GM12878 (cell line): ENCODE measurements around the gene AOPEP. TPM values are rescaled to one million over a fixed set of nuclear protein-coding genes. Genes with fewer than 3 reads are reported as not detected.

Experiments
- ATAC-seq: fragments of 200-7000 bp; cut with Tn5 transposase; 3 replicates; pipeline ENCODE4 v1.9.1; 2020; ENCODE audit warnings: mild to moderate bottlenecking, moderate library complexity
- BruUV-seq: library from RNA; stranded (reverse); fragments of 400-500 nt; replicated peaks from 2 replicates; lab custom pipeline; 2021; lab: Mats Ljungman, UMichigan
- CTCF ChIA-PET: fragments of 300-600 bp; sonication (Branson Sonifier 250); formaldehyde crosslinking; extraction: SDS; loops from one replicate; lab custom pipeline; 2021; ENCODE audit warnings: inconsistent platforms; lab: Yijun Ruan, JAX
- POLR2A ChIA-PET: fragments of 350-600 bp; formaldehyde crosslinking; extraction: SDS; loops from one replicate; lab custom pipeline; 2021; ENCODE audit warnings: inconsistent platforms; lab: Charles Lee
- RAD21 ChIA-PET: fragments of 300-600 bp; sonication (Branson Sonifier 250); formaldehyde crosslinking; loops from one replicate; lab custom pipeline; 2023; ENCODE audit warnings: antibody characterized with exemption; ENCODE audit not compliant: unreplicated experiment; lab: Charles Lee
- SMC1A ChIA-PET: fragments of 300-600 bp; sonication (Branson Sonifier 250); formaldehyde crosslinking; loops from one replicate; lab custom pipeline; 2023; ENCODE audit not compliant: unreplicated experiment, uncharacterized antibody; lab: Charles Lee
- DNase-seq: peaks from one replicate; pipeline ENCODE4 v3.0.0-alpha.2; 2011; ENCODE audit warnings: low read depth, low spot score
- FAIRE-seq: peaks from 3 replicates; lab custom pipeline; 2011; peaks lifted over from hg19 to GRCh38; lab: Jason Lieb, UNC
- H2AFZ ChIP-seq: 2 replicates; pipeline ENCODE4 v1.6.0; 2011; ENCODE audit warnings: low read depth, low read length, control low read depth; ENCODE audit not compliant: control insufficient read depth
- H3K27ac ChIP-seq: 2 replicates; pipeline ENCODE4 v1.5.1; 2011; ENCODE audit warnings: control low read depth; ENCODE audit not compliant: control insufficient read depth, insufficient read depth
- H3K27me3 ChIP-seq, 2 experiments: replicated peaks in 1 of 2; 2 replicates each; pipeline versions ENCODE4 v1.6.0 to v1.6.1; 2011; ENCODE audit warnings: low read length in 1 of 2; ENCODE audit not compliant: control insufficient read depth in 2 of 2, insufficient read depth in 2 of 2
- H3K36me3 ChIP-seq, 2 experiments: 2 replicates each; pipeline ENCODE4 v1.5.1; 2011; ENCODE audit warnings: low read length in 1 of 2; ENCODE audit not compliant: control insufficient read depth in 2 of 2, insufficient read depth in 2 of 2
- H3K4me1 ChIP-seq: 2 replicates; pipeline ENCODE4 v1.6.1; 2011; ENCODE audit warnings: mild to moderate bottlenecking, low read length, moderate library complexity, mixed read lengths; ENCODE audit not compliant: control insufficient read depth, insufficient read depth
- H3K4me2 ChIP-seq: 2 replicates; pipeline ENCODE4 v1.6.0; 2011; ENCODE audit warnings: control low read depth; ENCODE audit not compliant: control insufficient read depth, insufficient read depth
- H3K4me3 ChIP-seq: fragments of 200-600 bp; sonication (generic); 2 replicates; pipeline ENCODE4 v1.5.1; 2016
- H3K79me2 ChIP-seq: 2 replicates; pipeline ENCODE4 v1.6.0; 2011; ENCODE audit warnings: low read length; ENCODE audit not compliant: control insufficient read depth, insufficient read depth
- H3K9ac ChIP-seq: 2 replicates; pipeline ENCODE4 v1.8.0; 2011; ENCODE audit warnings: low read length, control low read depth, mixed read lengths; ENCODE audit not compliant: control insufficient read depth, insufficient read depth
- H3K9me3 ChIP-seq: replicated peaks from 3 replicates; pipeline ENCODE4 v1.5.1; 2011; ENCODE audit warnings: mild to moderate bottlenecking, low read length; ENCODE audit not compliant: control insufficient read depth, insufficient read depth
- H4K20me1 ChIP-seq: 2 replicates; pipeline ENCODE4 v1.6.0; 2011; ENCODE audit not compliant: control insufficient read depth, insufficient read depth
- HDAC6 ChIP-seq: fragments of 200-600 bp; sonication (generic); IDR thresholded peaks from one replicate; pipeline ENCODE4 v1.8.0; 2017; ENCODE audit warnings: antibody characterized with exemption; ENCODE audit not compliant: unreplicated experiment
- NBN ChIP-seq: fragments of 450-650 bp; IDR thresholded peaks from 2 replicates; pipeline ENCODE4 v1.6.1; 2016
- NFIC ChIP-seq: IDR thresholded peaks from 2 replicates; pipeline ENCODE4 v1.6.1; 2012; ENCODE audit warnings: low read depth, mild to moderate bottlenecking, inconsistent platforms, low read length, moderate library complexity
- NR2C2 ChIP-seq: IDR thresholded peaks from 2 replicates; pipeline ENCODE4 v1.6.1; 2011; ENCODE audit warnings: borderline replicate concordance, low read depth; ENCODE audit not compliant: control insufficient read depth, insufficient read length
- TAF1 ChIP-seq: IDR thresholded peaks from 2 replicates; pipeline ENCODE4 v1.6.1; 2011; ENCODE audit warnings: mild to moderate bottlenecking, low read depth, low read length, borderline replicate concordance
- TCF3 ChIP-seq: IDR thresholded peaks from 2 replicates; pipeline ENCODE4 v1.6.1; 2012; ENCODE audit warnings: low read depth, mild to moderate bottlenecking, low read length, borderline replicate concordance; ENCODE audit not compliant: insufficient read depth
- ZBED1 ChIP-seq: IDR thresholded peaks from 2 replicates; pipeline ENCODE4 v1.6.1; 2016; ENCODE audit warnings: borderline replicate concordance
- WGBS: methylation state at CpG from one replicate; pipeline ENCODE4 v1.1.6; 2016; ENCODE audit warnings: low lambda C conversion rate; ENCODE audit not compliant: insufficient replicate concordance, insufficient coverage; ENCODE audit errors: missing lambda C conversion rate; 5-methylcytosine and 5-hydroxymethylcytosine counted together
- in situ Hi-C: fragments of 300-500 bp; cut with MboI; formaldehyde crosslinking; loops from 9 replicates; pipeline ENCODE4 v1.14.3; 2018; ENCODE audit warnings: mixed read lengths
- intact Hi-C: fragments of 100-400 bp; cut with micrococcal nuclease; formaldehyde crosslinking; loops from one replicate; pipeline ENCODE4 v1.14.2; 2022; ENCODE audit not compliant: unreplicated experiment
- polyA plus RNA-seq, 11 experiments: library from polyadenylated mRNA; depleted of rRNA in 4 of 11; unstranded in 6 of 11; stranded (reverse) in 5 of 11; fragments of >200 nt; fragmentation: Nextera tagmentation in 4 of 11; fragmentation: Illumina TruSeq in 1 of 11; extraction: Ambion mirVana in 4 of 11; extraction: Trizol in 1 of 11; gene quantifications; 1 replicate in 1 of 11; 2 replicates in 10 of 11; pipeline versions ENCODE4 v1.2.1 to v1.2.3, GENCODE V29; 2011 to 2016; ENCODE audit warnings: inconsistent platforms in 2 of 11, missing spikeins in 2 of 11, low read depth in 1 of 11
- total RNA-seq, 4 experiments: library from RNA; depleted of rRNA in 3 of 4; stranded (reverse); fragments of >200 nt in 3 of 4; fragmentation: Illumina TruSeq in 1 of 4; extraction: Trizol in 1 of 4; gene quantifications; 2 replicates each; pipeline versions ENCODE4 v1.2.1 to v1.2.3, GENCODE V29; 2013 to 2021
- TF ChIP-seq, protein P1 (sequence below): fragments of 450-650 bp; IDR thresholded peaks from 2 replicates; pipeline ENCODE4 v1.6.1; 2017; ENCODE audit warnings: antibody characterized with exemption, mild to moderate bottlenecking, moderate library complexity

The AOPEP gene
- total and polyA plus RNA-seq, 10 of the 15 experiments (the other 5 are each of a cell fraction or from before 2014, with no cell fraction given) = 2.3 to 16.9 (median 10.1) TPM

DNA sequence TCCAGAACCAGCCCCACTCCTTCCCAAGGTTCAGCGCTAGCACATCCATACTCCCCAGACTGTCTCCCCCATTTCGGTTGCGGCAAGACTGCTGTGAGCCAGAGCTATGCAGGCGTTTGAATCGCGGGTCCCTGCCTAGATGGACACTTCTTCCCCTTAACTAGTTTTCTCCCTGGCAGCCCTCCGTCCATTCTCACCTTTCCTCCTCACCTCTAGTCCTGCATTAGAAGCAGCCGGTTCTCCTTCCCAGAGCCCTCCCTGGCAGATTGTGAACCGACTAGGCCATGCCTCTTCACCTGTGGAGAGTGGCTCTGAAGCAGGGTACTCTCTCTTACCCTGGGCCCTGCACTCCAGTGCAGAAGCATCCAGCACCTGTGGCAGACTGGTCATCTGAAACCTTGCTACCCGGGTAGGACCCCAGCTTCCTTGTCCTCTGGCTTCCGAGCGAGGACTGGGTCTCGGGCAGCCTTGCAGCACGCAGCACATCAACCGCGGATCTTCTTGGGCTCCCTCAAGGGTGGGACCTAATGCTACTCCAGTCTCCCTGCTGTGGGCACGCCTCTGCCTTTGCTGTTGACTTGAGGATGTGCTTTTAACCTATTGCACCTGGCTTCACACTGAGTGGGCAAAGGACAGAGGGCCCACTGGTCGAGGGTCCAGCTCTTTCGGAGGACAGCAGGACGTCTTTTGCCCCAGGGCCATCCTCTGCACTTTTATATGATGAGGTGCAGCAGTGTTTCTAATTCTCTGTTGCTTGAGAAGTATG is 183.6 kb downstream of the AOPEP start:
- Histone ChIP-seq H3K27ac (no peak overlapping the region), H3K4me1 (no peaks in the 10 kb centered on the region), H2AFZ (no peak overlapping the region), H4K20me1 (no peaks in the 10 kb centered on the region), H3K9me3 (no peaks in the 10 kb centered on the region), H3K79me2 (no peaks in the 10 kb centered on the region), H3K27me3 (no peaks in the 10 kb centered on the region), H3K4me2 (no peak overlapping the region), H3K36me3 (no peaks in the 10 kb centered on the region), H3K4me3 (no peak overlapping the region), H3K9ac (no peak overlapping the region)
- ATAC-seq (no peak), FAIRE-seq (no peak), DNase-seq (no peak)
- intact Hi-C loops = no loop called here
- BruUV-seq = no TSS peak
- ChIA-PET SMC1A (interaction anchor here (1.1 to 1.3 kb wide), 2 partner anchors 107 to 220 kb away, joined by 3 read pairs; no protein-coding TSS in a partner anchor), POLR2A (no interaction called here), CTCF (interaction anchor here (1.2 kb wide), 1 partner anchor 218 kb away, joined by 3 read pairs; no protein-coding TSS in a partner anchor), RAD21 (interaction anchor here (1.3 to 1.7 kb wide), 2 partner anchors 104 to 105 kb away, joined by 3 to 4 read pairs; no protein-coding TSS in a partner anchor)
- no peak for TF ChIP-seq TAF1
- no peak for TF ChIP-seq NBN
- no peak for TF ChIP-seq NR2C2
- TF ChIP-seq HDAC6 = no peak
- no peak for TF ChIP-seq TCF3
- no peak for TF ChIP-seq NFIC
- TF ChIP-seq ZBED1 = no peak
- TF ChIP-seq, protein P1, sequence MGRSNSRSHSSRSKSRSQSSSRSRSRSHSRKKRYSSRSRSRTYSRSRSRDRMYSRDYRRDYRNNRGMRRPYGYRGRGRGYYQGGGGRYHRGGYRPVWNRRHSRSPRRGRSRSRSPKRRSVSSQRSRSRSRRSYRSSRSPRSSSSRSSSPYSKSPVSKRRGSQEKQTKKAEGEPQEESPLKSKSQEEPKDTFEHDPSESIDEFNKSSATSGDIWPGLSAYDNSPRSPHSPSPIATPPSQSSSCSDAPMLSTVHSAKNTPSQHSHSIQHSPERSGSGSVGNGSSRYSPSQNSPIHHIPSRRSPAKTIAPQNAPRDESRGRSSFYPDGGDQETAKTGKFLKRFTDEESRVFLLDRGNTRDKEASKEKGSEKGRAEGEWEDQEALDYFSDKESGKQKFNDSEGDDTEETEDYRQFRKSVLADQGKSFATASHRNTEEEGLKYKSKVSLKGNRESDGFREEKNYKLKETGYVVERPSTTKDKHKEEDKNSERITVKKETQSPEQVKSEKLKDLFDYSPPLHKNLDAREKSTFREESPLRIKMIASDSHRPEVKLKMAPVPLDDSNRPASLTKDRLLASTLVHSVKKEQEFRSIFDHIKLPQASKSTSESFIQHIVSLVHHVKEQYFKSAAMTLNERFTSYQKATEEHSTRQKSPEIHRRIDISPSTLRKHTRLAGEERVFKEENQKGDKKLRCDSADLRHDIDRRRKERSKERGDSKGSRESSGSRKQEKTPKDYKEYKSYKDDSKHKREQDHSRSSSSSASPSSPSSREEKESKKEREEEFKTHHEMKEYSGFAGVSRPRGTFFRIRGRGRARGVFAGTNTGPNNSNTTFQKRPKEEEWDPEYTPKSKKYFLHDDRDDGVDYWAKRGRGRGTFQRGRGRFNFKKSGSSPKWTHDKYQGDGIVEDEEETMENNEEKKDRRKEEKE = no peak
- WGBS = 90% methylated on average over 20 of the region's 20 CpGs
- in situ Hi-C loops = loop anchor here (10.0 kb wide), 1 partner anchor 125 kb away; no protein-coding TSS in a partner anchor
